ENCODE measurements around the gene PSMC3.

The PSMC3 gene

GRCh38 chr11:47393163-47394049 is 32.8 kb downstream of the PSMC3 start:
- DNase-seq: peak; percentile 61

- DNase-seq: no peak
Observed at GRCh38 chr11:47392546-47393162, 33.6 kb downstream of the PSMC3 start.

GRCh38 chr11:47391711-47392432 is 34.4 kb downstream of the PSMC3 start:
- DNase-seq: no peak

- no peak for DNase-seq
Observed at GRCh38 chr11:47391077-47391583, 35.1 kb downstream of the PSMC3 start.

GRCh38 chr11:47390422-47390760 is 35.8 kb downstream of the PSMC3 start:
- DNase-seq: no peak

GRCh38 chr11:47389577-47390421 is 36.4 kb downstream of the PSMC3 start:
- peak; percentile 57 for DNase-seq

GRCh38 chr11:47388697-47389576 is 37.3 kb downstream of the PSMC3 start:
- no peak for DNase-seq

- DNase-seq: no peak
Observed at GRCh38 chr11:47387944-47388696, 38.1 kb downstream of the PSMC3 start.

GRCh38 chr11:47384498-47384897 is 41.7 kb downstream of the PSMC3 start:
- DNase-seq: no peak

- DNase-seq: no peak
Observed at GRCh38 chr11:47383071-47383470, 43.2 kb downstream of the PSMC3 start.

GRCh38 chr11:47380078-47380477 is 46.2 kb downstream of the PSMC3 start:
- no peak for DNase-seq

GRCh38 chr11:47379317-47379716 is 46.9 kb downstream of the PSMC3 start:
- no peak for DNase-seq

- no peak for DNase-seq
Observed at GRCh38 chr11:47378836-47379170, 47.4 kb downstream of the PSMC3 start.

GRCh38 chr11:47378010-47378835 is 48.0 kb downstream of the PSMC3 start, which contains the start of gene SPI1:
Gene SPI1 (minus strand): TSS chr11:47378547. CDS start chr11:47378353, 194 bp downstream.
- DNase-seq: no peak

GRCh38 chr11:47377571-47378009 is 48.6 kb downstream of the PSMC3 start:
- no peak for DNase-seq

GRCh38 chr11:47376525-47377371 is 49.5 kb downstream of the PSMC3 start:
- no peak for DNase-seq

- no peak for DNase-seq
Observed at GRCh38 chr11:47376107-47376524, 50.1 kb downstream of the PSMC3 start.

- DNase-seq: no peak
Observed at GRCh38 chr11:47375546-47376085, 50.6 kb downstream of the PSMC3 start.
